RWPE2 (cell line): Measurements from ENCODE around the gene ERCC4.
"Not testable (repeated sequence)": the region's sequence is repeated elsewhere in the genome, so short reads cannot be mapped to it uniquely, and the experiment has no call there.

Experiments
- ATAC-seq: fragments of 200-7000 bp; cut with Tn5 transposase; 3 replicates; pipeline ENCODE4 v1.9.1; 2021; ENCODE audit warnings: low read depth
- DNase-seq: peaks from one replicate; pipeline ENCODE4 v3.0.0-alpha.2; 2020; ENCODE audit warnings: low spot score
- H3K27ac ChIP-seq: fragments of 450-650 bp; 2 replicates; pipeline ENCODE4 v1.5.1; 2017; ENCODE audit warnings: mild to moderate bottlenecking; ENCODE audit not compliant: poor library complexity, severe bottlenecking
- H3K27me3 ChIP-seq: fragments of 250-450 bp; sonication (Bioruptor Pico); 2 replicates; pipeline ENCODE4 v1.5.1; 2021; ENCODE audit warnings: mild to moderate bottlenecking, moderate library complexity; ENCODE audit not compliant: insufficient read depth, poor library complexity, severe bottlenecking
- H3K36me3 ChIP-seq: fragments of 250-450 bp; sonication (Bioruptor Pico); 2 replicates; pipeline ENCODE4 v1.5.1; 2020; ENCODE audit warnings: low read depth, mild to moderate bottlenecking, moderate library complexity
- H3K4me1 ChIP-seq: fragments of 250-450 bp; sonication (Bioruptor Pico); 2 replicates; pipeline ENCODE4 v1.5.1; 2021; ENCODE audit warnings: mild to moderate bottlenecking, moderate library complexity; ENCODE audit not compliant: insufficient read depth, poor library complexity, severe bottlenecking
- H3K4me3 ChIP-seq: fragments of 250-450 bp; sonication (Bioruptor Pico); 2 replicates; pipeline ENCODE4 v1.5.1; 2021; ENCODE audit warnings: mild to moderate bottlenecking, moderate library complexity; ENCODE audit not compliant: severe bottlenecking
- H3K9me3 ChIP-seq: fragments of 250-450 bp; sonication (Bioruptor Pico); 2 replicates; pipeline ENCODE4 v1.5.1; 2021; ENCODE audit warnings: mild to moderate bottlenecking, moderate library complexity; ENCODE audit not compliant: severe bottlenecking
- CTCF ChIP-seq: fragments of 450-650 bp; IDR thresholded peaks from one replicate; pipeline ENCODE4 v1.5.1; 2017; ENCODE audit warnings: mild to moderate bottlenecking, moderate library complexity; ENCODE audit not compliant: poor library complexity, severe bottlenecking

ERCC4 gene

GRCh38 chr16:13904179-13904691 lies 15.7 kb upstream of the ERCC4 start:
- no peak for TF ChIP-seq CTCF
- H3K27ac ChIP-seq = no peak overlapping the region
- no peaks in the 10 kb centered on the region for H3K4me1 ChIP-seq
- H3K9me3 ChIP-seq = no peaks in the 10 kb centered on the region
- no peaks in the 10 kb centered on the region for H3K36me3 ChIP-seq
- no peak for ATAC-seq
- DNase-seq = no peak
- no peak overlapping the region for H3K4me3 ChIP-seq
- peaks cover 5% of the 10 kb centered on the region for H3K27me3 ChIP-seq

DNA sequence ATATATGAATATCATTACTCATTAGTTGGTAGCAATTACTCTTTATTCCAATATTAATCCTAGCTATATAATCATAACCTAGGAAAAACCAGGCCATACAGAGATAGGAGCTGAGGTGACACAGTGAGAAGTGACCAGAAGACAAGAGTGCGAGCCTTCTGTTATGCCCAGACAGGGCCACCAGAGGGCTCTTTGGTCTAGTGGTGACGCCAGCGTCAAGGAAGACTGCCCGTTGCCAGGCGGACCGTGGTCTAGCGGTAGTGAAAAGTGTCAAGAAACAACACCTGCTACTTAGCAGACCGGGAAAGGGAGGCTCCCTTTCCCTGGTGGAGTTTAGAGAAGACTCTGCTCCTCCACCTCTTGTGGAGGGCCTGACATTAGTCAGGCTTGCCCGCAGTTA lies 15.1 kb upstream of the ERCC4 start:
- DNase-seq, H3K36me3 ChIP-seq, H3K27me3 ChIP-seq, H3K4me1 ChIP-seq, H3K27ac ChIP-seq, H3K4me3 ChIP-seq, ATAC-seq, H3K9me3 ChIP-seq: not testable (repeated sequence)
- peak; percentile 40 for TF ChIP-seq CTCF

DNA sequence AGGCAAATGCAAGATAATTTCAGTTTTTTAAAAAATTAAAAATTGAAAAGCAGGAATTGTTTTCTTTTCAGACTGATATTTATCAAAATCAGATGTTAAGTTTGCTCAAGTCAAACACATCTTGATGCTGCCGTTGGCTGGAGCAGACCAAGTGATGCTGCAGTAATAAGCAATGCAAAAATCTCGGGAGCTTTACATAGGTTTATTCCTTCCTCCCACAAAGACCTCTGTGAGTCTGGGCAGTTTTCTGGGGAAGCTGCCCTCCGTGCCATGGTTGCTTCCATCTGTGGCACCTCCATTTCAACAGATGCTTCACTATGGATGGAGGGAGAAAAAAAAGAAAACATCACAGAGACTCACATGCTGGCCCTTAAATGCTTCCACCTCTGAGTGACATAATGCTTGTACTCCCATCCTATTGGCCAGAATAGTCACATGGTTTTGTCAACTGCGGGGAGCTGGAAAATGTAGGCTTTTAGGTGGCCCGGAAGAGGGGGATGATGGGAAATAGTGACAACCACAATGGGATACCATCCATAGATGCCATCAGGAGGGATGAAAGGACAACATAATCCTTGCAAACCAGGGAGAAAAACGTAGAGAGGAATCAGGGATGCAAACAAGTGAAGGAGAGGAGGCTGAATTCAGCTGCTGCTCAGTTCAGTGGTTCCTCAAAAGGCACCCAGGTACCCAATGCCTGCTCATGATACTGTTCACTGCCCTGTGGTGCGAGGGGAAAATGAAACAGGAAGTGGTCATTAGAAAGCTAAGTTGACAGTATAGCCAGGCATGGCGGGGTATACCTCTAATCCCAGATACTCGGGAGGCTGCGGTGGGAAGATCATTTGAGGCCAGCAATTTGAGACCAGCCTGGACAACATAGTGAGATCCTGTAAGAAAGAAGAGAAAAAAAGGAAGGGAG lies 13.5 kb upstream of the ERCC4 start:
- Histone ChIP-seq H3K27ac (no peak overlapping the region), H3K27me3 (peaks cover 5% of the 10 kb centered on the region), H3K36me3 (no peaks in the 10 kb centered on the region), H3K9me3 (no peaks in the 10 kb centered on the region), H3K4me1 (no peaks in the 10 kb centered on the region), H3K4me3 (no peak overlapping the region)
- TF ChIP-seq CTCF = no peak
- ATAC-seq (no peak), DNase-seq (no peak)

- Histone ChIP-seq H3K4me3 (no peak overlapping the region), H3K9me3 (peaks cover 2% of the 10 kb centered on the region), H3K4me1 (no peaks in the 10 kb centered on the region), H3K27me3 (peaks cover 9% of the 10 kb centered on the region), H3K27ac (no peak overlapping the region), H3K36me3 (no peaks in the 10 kb centered on the region)
- no peak for ATAC-seq
- DNase-seq = no peak
- no peak for TF ChIP-seq CTCF
Observed at GRCh38 chr16:13907431-13907830, 12.5 kb upstream of the ERCC4 start.

- Histone ChIP-seq H3K4me1 (no peaks in the 10 kb centered on the region), H3K27me3 (peaks cover 9% of the 10 kb centered on the region), H3K9me3 (peaks cover 2% of the 10 kb centered on the region), H3K36me3 (no peaks in the 10 kb centered on the region), H3K27ac (no peak overlapping the region), H3K4me3 (no peak overlapping the region)
- no peak for TF ChIP-seq CTCF
- ATAC-seq = no peak
- no peak for DNase-seq
Observed at GRCh38 chr16:13909069-13909468, 10.9 kb upstream of the ERCC4 start.
